NK-92 (cell line): ENCODE measurements around the gene OR52E5.

Source experiments
- DNase-seq: peaks from one replicate; lab custom pipeline; 2025; ENCODE audit not compliant: unreplicated experiment; lab: John Stamatoyannopoulos, UW

The OR52E5 gene

GRCh38 chr11:5932671-5933070 lies 39.7 kb downstream of the OR52E5 start:
- DNase-seq, result no peak

- no peak for DNase-seq
These were observed 40.1 kb downstream of the OR52E5 start for GRCh38 chr11:5933116-5933515.

GRCh38 chr11:5937868-5938602 lies 45.0 kb downstream of the OR52E5 start:
- DNase-seq, result no peak

GRCh38 chr11:5938603-5938965 lies 45.6 kb downstream of the OR52E5 start:
- no peak for DNase-seq

- no peak for DNase-seq
These were observed 47.7 kb downstream of the OR52E5 start for GRCh38 chr11:5940748-5941147.

GRCh38 chr11:5941951-5942350 lies 48.9 kb downstream of the OR52E5 start, which contains the start of gene OR56A3:
TSS of gene OR56A3 (plus strand) at chr11:5942251. CDS start at chr11:5947347, 5,096 bp downstream.
- DNase-seq, result no peak
